GM12892 (cell line): Measurements from ENCODE around the gene PRPSAP2.

Source experiments
- POLR2A ChIP-seq: IDR thresholded peaks from 2 replicates; pipeline ENCODE4 v1.6.1; 2011; ENCODE audit warnings: low read depth, low read length, control low read depth
- POLR2AphosphoS5 ChIP-seq: IDR thresholded peaks from 2 replicates; pipeline ENCODE4 v1.6.1; 2011; ENCODE audit warnings: low read depth, low read length, control low read depth
- TAF1 ChIP-seq: IDR thresholded peaks from 2 replicates; pipeline ENCODE4 v1.6.1; 2011; ENCODE audit warnings: low read depth, mild to moderate bottlenecking, control low read depth, low read length, borderline replicate concordance

GRCh38 chr17:18978655-18979054 is 120.7 kb downstream of the PRPSAP2 start:
- no peak for TF ChIP-seq TAF1
- TF ChIP-seq POLR2AphosphoS5: no peak
- no peak for TF ChIP-seq POLR2A
